HuH-7.5 (cell line): Measurements from ENCODE around the gene MED31.
"Not testable (repeated sequence)": the region's sequence is repeated elsewhere in the genome, so short reads cannot be mapped to it uniquely, and the experiment has no call there.

Experiments
- DNase-seq: peaks from one replicate; pipeline ENCODE4 v3.0.0; 2011; ENCODE audit warnings: low spot score

MED31 gene

GRCh38 chr17:6626616-6627015 is 24.8 kb downstream of the MED31 start:
- DNase-seq, result no peak

- no peak for DNase-seq
Observed at GRCh38 chr17:6623941-6624340, 27.5 kb downstream of the MED31 start.

- no peak for DNase-seq
Observed at GRCh38 chr17:6611231-6611630, 40.2 kb downstream of the MED31 start.

- no peak for DNase-seq
Observed at GRCh38 chr17:6610011-6610410, 41.4 kb downstream of the MED31 start.

GRCh38 chr17:6608321-6608720 is 43.1 kb downstream of the MED31 start:
- DNase-seq, result no peak

- DNase-seq, result no peak
Observed at GRCh38 chr17:6605142-6605541, 46.3 kb downstream of the MED31 start.

GRCh38 chr17:6603744-6604325 is 47.6 kb downstream of the MED31 start:
- DNase-seq, result no peak

- no peak for DNase-seq
Observed at GRCh38 chr17:6602141-6602540, 49.3 kb downstream of the MED31 start.

- DNase-seq, result no peak
Observed at GRCh38 chr17:6599364-6599763, 52.0 kb downstream of the MED31 start.

GRCh38 chr17:6597727-6598126 is 53.7 kb downstream of the MED31 start:
- DNase-seq, result no peak

GRCh38 chr17:6596941-6597340 is 54.5 kb downstream of the MED31 start:
- DNase-seq, result no peak

- no peak for DNase-seq
Observed at GRCh38 chr17:6596511-6596910, 54.9 kb downstream of the MED31 start.

- DNase-seq, result no peak
Observed at GRCh38 chr17:6596081-6596480, 55.3 kb downstream of the MED31 start.

GRCh38 chr17:6593371-6593770 is 58.0 kb downstream of the MED31 start:
- DNase-seq, result not testable (repeated sequence)
